Vagina (tissue), 2 donors: ENCODE measurements around the gene ATG2A.

Experiments used
- CTCF ChIP-seq, 3 experiments: fragments of 450-650 bp in 2 of 3; fragments of 200-600 bp in 1 of 3; sonication (generic) in 1 of 3; IDR thresholded peaks; one replicate each; pipeline ENCODE4 v1.5.1; 2017 to 2019; ENCODE audit warnings: antibody characterized with exemption in 3 of 3, mild to moderate bottlenecking in 2 of 3, moderate library complexity in 2 of 3
- POLR2A ChIP-seq, 2 donors: fragments of 450-650 bp; IDR thresholded peaks; one replicate each; pipeline ENCODE4 v1.6.1; 2017; ENCODE audit warnings: antibody characterized with exemption in 2 of 2, mild to moderate bottlenecking in 2 of 2, moderate library complexity in 2 of 2
- POLR2AphosphoS5 ChIP-seq, 2 donors: sonication (generic); formaldehyde crosslinking; IDR thresholded peaks; one replicate each; pipeline ENCODE4 v1.9.0; 2017; ENCODE audit warnings: antibody characterized with exemption in 2 of 2, mild to moderate bottlenecking in 2 of 2, low read depth in 1 of 2; ENCODE audit not compliant: insufficient read depth in 1 of 2

GRCh38 chr11:64893194-64894069, 23.6 kb downstream of the ATG2A start:
- TF ChIP-seq POLR2A (IDR thresholded peaks at IDR 0.05): no peak
- TF ChIP-seq CTCF (IDR thresholded peaks at IDR 0.05): no peak
- no peak for TF ChIP-seq POLR2AphosphoS5 (IDR thresholded peaks at IDR 0.05; ENCODE audit: insufficient read depth in 1 of 2, low read depth in 1 of 2)
